Small intestine (tissue), 7 donors: Measurements from ENCODE around the gene RNF225. TPM values are rescaled to one million over a fixed set of nuclear protein-coding genes. Genes with fewer than 3 reads are reported as not detected.

Experiments used
- DNase-seq, 2 donors: peaks; one replicate each; pipeline versions ENCODE4 v3.0.0 to v3.0.0-alpha.2; 2013
- FAIRE-seq: peaks from 2 replicates; lab custom pipeline; 2012; peaks lifted over from hg19 to GRCh38; lab: Jason Lieb, UNC
- H3K27ac ChIP-seq, 3 donors: one replicate each; pipeline ENCODE4 v1.5.1; 2013; ENCODE audit warnings: low read length in 2 of 3, mild to moderate bottlenecking in 2 of 3, control low read depth in 1 of 3, inconsistent platforms in 1 of 3, low read depth in 1 of 3, moderate library complexity in 1 of 3
- H3K27me3 ChIP-seq, 3 donors: one replicate each; pipeline ENCODE4 v1.6.1; 2013; ENCODE audit warnings: low read length in 3 of 3, inconsistent platforms in 1 of 3; ENCODE audit not compliant: control insufficient read depth in 3 of 3, insufficient read depth in 3 of 3
- H3K36me3 ChIP-seq, 3 donors: one replicate each; pipeline ENCODE4 v1.6.1; 2013; ENCODE audit warnings: low read length in 3 of 3, inconsistent platforms in 1 of 3, low read depth in 1 of 3, mild to moderate bottlenecking in 1 of 3, moderate library complexity in 1 of 3; ENCODE audit not compliant: control insufficient read depth in 3 of 3, insufficient read depth in 2 of 3
- H3K4me1 ChIP-seq, 3 donors: one replicate each; pipeline ENCODE4 v1.6.1; 2013; ENCODE audit warnings: low read length in 2 of 3, inconsistent platforms in 1 of 3, low read depth in 1 of 3, mild to moderate bottlenecking in 1 of 3, moderate library complexity in 1 of 3; ENCODE audit not compliant: control insufficient read depth in 3 of 3, insufficient read depth in 2 of 3
- H3K4me3 ChIP-seq, 3 donors: one replicate each; pipeline ENCODE4 v1.5.1; 2013; ENCODE audit warnings: low read length in 3 of 3, control low read depth in 1 of 3, inconsistent platforms in 1 of 3, low read depth in 1 of 3, mild to moderate bottlenecking in 1 of 3, moderate library complexity in 1 of 3
- H3K9me3 ChIP-seq, 2 donors: one replicate each; pipeline ENCODE4 v1.6.1; 2013; ENCODE audit warnings: low read depth in 1 of 2, low read length in 1 of 2; ENCODE audit not compliant: control insufficient read depth in 2 of 2, insufficient read depth in 1 of 2
- whole genome bisulfite sequencing, 3 donors: extraction: QIAGEN DNeasy Blood & Tissue Kit; methylation state at CpG; one replicate each; pipeline ENCODE4 v1.1.7; 2013; 5-methylcytosine and 5-hydroxymethylcytosine counted together
- polyA plus RNA-seq, 4 donors: library from polyadenylated mRNA; stranded (reverse) in 3 of 4; unstranded in 1 of 4; fragments of 200-250 nt in 3 of 4; fragments of 120-200 nt in 1 of 4; gene quantifications; one replicate each; pipeline versions ENCODE4 v1.2.1 to v1.2.3, GENCODE V29; 2013
- donor health status: healthy with polysubstance abuse.
- donor health status: control.
- donor health status: control.
- donor health status: Bipolar disorder and iron deficiency.
- donor health status: healthy.

Gene RNF225
- polyA plus RNA-seq, 4 donors: not detected

DNA sequence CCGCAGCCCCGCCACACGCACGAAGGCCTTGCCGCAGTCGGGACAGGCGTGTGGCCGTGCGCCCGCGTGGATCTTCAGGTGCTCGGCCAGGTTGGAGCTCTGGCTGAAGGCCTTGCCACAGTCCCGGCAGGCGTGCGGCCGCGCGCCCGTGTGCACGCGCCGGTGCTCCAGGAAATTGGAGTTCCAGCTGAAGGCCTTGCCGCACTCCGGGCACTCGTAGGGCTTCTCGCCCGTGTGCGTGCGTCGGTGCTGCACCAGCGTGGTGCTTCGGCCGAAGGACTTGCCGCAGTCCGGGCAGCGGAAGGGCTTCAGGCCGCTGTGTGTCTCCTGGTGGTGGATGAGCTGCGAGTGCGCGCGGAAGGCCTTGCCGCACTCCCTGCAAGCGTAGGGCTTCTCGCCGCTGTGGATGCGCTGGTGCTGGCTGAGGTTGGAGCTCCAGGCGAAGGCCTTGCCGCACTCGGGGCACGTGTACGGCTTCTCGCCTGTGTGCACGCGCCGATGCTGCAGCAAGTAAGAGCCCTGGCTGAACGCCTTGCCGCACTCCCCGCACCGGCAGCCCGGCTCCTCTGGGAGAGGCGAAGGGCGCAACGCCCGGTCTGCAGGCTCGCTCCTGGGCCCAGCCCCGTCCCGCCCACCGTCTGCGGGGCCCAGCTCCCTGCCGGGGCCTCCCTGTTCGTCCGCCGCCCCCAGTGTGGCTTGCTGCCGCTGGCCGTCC lies 38.5 kb upstream of the RNF225 start:
- Histone ChIP-seq H3K4me1 (peaks cover 0 to 14% (median 4%) of the 10 kb centered on the region in 3 donors), H3K27me3 (peaks cover 0 to 53% (median 0%) of the 10 kb centered on the region in 3 donors), H3K27ac (no peak overlapping the region), H3K36me3 (peaks cover 0 to 5% (median 0%) of the 10 kb centered on the region in 3 donors), H3K9me3 (no peaks in the 10 kb centered on the region), H3K4me3 (peak overlapping the region; percentile 10 to 28 (median 19))
- WGBS, 3 donors: 22 to 61% (median 49%) methylated on average over 69 to 75 of the region's 75 CpGs
- FAIRE-seq (no peak), DNase-seq (no peak)

DNA sequence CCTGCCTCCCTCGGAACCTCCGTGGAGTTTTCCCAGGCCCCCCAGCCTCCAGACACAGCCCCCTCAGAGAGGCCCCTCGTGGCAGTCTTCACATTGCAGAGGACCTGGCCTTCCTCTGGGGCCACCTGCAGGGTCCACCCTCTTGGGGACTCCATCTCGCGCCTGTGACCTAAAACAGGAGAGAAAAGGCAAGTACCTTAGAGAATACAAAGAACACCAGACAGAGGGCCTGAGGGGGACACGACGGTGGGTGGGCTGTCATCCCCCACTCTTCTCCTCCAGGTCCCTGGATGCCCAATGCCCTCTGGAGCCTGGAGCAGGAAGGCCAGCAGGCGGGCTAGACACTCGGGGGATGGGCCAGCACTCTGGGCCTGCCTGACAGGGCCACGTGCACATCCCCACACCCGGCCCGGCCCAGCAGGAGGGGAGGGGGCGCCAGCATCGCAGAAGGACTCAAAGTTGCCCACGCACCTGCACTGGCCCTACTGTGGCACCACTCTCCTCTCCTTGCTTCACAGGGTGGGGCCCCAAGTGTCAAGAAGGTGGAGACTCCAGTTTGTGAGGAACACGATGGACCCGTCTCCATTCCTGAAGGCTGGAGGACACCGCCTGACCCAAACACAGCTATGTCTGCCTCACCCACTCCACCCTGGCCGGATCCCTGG lies 37.8 kb upstream of the RNF225 start:
- Histone ChIP-seq H3K4me3 (no peak overlapping the region), H3K9me3 (no peaks in the 10 kb centered on the region), H3K27ac (no peak overlapping the region), H3K36me3 (peaks cover 0 to 5% (median 0%) of the 10 kb centered on the region in 3 donors), H3K27me3 (peaks cover 0 to 46% (median 0%) of the 10 kb centered on the region in 3 donors), H3K4me1 (peaks cover 0 to 14% (median 4%) of the 10 kb centered on the region in 3 donors)
- 71 to 83% (median 81%) methylated on average over 16 to 19 of the region's 19 CpGs for WGBS, 3 donors
- no peak for DNase-seq
- FAIRE-seq: no peak

DNA sequence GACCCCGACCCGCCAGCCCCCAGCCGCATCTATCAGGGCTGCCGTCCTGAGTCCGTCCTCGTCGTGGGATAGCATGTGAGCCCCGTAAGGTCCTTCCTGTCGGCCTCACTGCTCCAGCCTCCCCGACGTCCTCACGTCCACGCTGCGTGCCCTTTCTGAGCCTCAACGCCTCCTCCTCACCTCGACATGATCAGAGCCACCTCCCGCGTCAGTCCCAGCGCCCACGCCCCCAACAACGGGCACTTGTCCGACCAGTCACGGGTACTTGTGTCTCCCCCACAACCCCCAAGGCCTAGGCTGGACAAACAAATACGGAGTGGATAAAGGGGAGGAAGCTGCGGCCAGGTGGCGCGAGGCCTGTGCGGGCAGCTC lies 33.6 kb upstream of the RNF225 start:
- DNase-seq (no peak), FAIRE-seq (no peak)
- peak overlapping the region; percentile 90 to 98 (median 97) for H3K27ac ChIP-seq
- H3K4me1 ChIP-seq: peaks cover 0 to 6% (median 3%) of the 10 kb centered on the region in 3 donors
- peak overlapping the region; percentile 62 to 91 (median 75) for H3K4me3 ChIP-seq
- peaks cover 0 to 16% (median 0%) of the 10 kb centered on the region in 3 donors for H3K36me3 ChIP-seq
- no peaks in the 10 kb centered on the region for H3K9me3 ChIP-seq
- H3K27me3 ChIP-seq: peaks cover 0 to 8% (median 0%) of the 10 kb centered on the region in 3 donors
- WGBS, 3 donors: 3 to 8% (median 6%) methylated on average over 28 of the region's 28 CpGs

DNA sequence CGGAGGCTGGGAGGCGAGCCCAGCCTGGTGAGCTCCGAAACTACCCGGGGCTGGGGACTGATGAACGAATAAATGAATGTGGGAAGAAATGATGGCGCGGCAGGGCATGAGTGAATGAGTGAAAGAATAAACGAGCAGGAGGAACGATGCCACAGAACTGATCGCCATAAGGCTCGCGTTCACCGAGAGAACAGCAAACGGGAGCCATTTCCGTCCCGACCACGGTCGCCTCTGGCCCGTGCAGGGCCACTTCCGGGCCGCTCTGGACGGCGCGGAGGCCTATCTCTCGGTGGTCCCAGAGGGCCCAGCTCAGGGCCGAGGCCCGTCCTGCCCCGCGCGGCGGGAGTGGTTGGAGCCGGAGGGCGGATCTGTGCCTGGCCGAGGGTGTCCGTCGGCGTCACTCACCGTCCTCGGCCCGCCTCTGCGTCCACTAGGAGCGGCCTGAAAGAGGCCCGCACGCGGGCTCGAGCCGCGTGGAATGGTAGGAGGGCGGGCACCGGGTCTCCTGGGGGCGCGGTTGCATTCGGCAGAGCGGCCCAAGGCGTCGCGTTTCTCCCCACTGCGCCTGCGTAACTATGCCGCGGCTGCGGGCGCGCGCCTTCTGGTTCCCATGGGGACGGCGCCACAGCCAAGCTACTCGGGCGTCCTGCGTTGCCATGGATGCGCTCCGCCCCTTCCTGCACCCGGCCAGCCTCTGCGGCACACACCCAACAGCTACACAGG lies 33.0 kb upstream of the RNF225 start, which contains the start of gene ZNF497:
ZNF497 (minus strand) TSS at position 480 of the 723 bp plus-strand sequence. CDS start 5,116 bp downstream, outside the sequence.
- Histone ChIP-seq H3K4me3 (peak within 1 kb of the TSS; percentile 62 to 91 (median 75)), H3K27ac (peak within 1 kb of the TSS; percentile 90 to 98 (median 97)), H3K9me3 (peaks cover 0 to 3% of the 10 kb centered on the region in 2 donors), H3K36me3 (peaks cover 0 to 22% (median 0%) of the 10 kb centered on the region in 3 donors), H3K4me1 (peaks cover 0 to 4% (median 0%) of the 10 kb centered on the region in 3 donors), H3K27me3 (peaks cover 0 to 4% (median 0%) of the 10 kb centered on the region in 3 donors)
- WGBS, 3 donors: 0% methylated on average over 56 to 74 of the region's 74 CpGs
- DNase-seq (peak; percentile 96 to 99), FAIRE-seq (no peak)

DNA sequence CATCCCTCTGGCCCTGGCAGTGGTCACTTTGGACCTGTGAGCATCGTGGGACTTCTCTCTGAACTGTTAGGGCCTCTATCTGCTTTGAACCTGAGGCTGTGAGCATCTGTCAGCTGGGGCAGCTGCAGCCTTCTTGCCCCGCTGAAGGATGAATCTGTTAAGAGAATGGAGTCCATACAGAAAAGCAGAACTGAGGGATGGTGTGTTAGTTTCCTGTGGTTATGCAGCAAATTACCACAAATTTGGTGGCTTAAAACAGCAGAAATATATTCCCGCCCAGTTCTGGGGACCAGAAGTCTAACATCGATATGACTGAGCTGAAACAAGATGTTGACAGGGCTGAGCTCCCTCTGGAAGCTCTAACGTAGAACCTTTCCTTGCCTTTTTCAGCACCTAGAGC lies 31.3 kb upstream of the RNF225 start:
- Histone ChIP-seq H3K9me3 (peaks cover 0 to 7% of the 10 kb centered on the region in 2 donors), H3K27me3 (peaks cover 0 to 2% (median 0%) of the 10 kb centered on the region in 3 donors), H3K36me3 (peaks cover 0 to 23% (median 0%) of the 10 kb centered on the region in 3 donors), H3K4me3 (no peak overlapping the region), H3K27ac (no peak overlapping the region), H3K4me1 (peaks cover 0 to 4% (median 0%) of the 10 kb centered on the region in 3 donors)
- FAIRE-seq (no peak), DNase-seq (no peak)
- WGBS, 3 donors: 67 to 89% (median 85%) methylated on average over 5 of the region's 5 CpGs

DNA sequence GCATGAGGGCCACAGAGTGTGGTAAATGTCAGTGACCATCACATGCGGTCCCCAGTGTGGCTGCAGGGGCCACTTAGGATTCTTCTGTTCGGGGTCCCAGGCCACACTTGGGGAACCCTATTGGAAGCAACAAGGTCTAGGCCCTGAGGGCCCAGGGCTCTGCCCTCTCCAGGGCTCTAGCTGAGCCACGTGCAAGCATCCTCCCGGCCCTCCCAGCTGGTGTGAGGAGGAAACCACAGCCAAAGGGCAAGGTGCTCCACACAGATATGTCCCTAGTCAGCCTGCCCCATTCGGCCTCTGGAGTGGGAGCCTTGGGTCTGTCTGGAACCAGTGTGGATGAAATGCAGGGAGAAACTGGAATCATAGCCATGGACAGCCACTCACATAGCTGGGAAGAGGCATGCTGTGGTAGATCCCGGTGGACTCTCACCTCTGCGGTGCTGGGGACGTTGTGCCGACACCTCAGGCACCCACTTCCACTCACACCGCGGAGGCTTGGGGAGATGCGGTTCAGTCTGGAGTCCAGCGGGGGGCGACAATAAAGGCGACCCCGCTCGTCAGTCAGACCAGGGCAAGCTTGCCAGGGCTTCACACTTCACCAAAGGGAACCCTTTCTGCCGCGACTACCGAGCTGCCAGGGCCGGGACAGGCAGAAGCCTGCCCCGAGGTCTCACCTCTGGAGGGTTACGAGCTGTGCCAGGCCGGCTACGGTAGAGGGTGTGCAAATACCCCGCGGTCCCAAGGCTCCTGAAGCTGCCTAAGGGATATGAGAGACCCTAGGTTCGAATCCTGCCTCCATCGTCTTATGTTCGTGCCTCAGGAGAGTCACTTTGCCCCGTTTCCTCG lies 28.6 kb upstream of the RNF225 start:
- no peak for FAIRE-seq
- DNase-seq: no peak

DNA sequence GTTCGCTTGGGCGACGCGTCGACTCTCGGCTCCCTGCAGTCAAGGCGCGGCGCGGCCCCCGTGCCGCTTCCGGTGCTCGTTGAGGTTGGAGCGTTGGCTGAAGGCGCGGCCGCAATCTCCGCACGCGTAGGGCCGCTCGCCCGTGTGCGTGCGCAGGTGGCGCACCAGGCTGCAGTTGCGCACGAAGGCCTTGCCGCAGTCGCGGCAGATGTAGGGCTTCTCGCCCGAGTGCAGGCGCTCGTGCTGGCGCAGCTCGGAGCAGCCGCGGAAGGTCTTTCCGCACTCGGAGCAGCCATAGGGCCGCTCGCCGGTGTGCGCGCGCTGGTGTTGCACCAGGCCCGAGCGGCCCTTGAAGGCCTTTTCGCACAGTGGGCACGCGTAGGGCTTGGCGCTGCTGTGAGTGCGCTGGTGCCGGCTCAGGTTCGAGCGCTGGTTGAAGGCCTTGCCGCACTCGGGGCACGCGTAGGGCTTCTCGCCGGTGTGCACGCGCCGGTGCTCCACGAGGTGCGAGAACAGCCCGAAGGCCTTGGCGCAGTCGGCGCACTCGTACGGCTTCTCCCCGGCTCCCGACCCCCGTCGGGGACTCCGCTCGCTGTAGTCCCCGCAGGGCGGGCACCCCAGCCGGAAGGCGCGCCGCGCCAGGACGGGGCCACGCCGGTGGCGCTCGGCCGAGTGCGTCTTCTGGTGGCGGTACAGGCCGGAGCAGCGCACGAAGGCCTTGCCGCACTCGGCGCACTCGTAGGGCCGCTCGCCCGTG lies 27.6 kb upstream of the RNF225 start:
- WGBS, 3 donors: 63 to 92% (median 91%) methylated on average over 95 to 106 of the region's 106 CpGs
- DNase-seq (no peak), FAIRE-seq (no peak)
- H3K27ac ChIP-seq: no peak overlapping the region
- H3K36me3 ChIP-seq: peaks cover 0 to 31% (median 0%) of the 10 kb centered on the region in 3 donors
- H3K27me3 ChIP-seq: peaks cover 0 to 2% (median 0%) of the 10 kb centered on the region in 3 donors
- no peaks in the 10 kb centered on the region for H3K4me1 ChIP-seq
- H3K9me3 ChIP-seq: peaks cover 0 to 7% of the 10 kb centered on the region in 2 donors
- H3K4me3 ChIP-seq: no peak overlapping the region

More for the DNA sequence above, 28.6 kb upstream of the RNF225 start:
- Histone ChIP-seq H3K27ac (no peak overlapping the region), H3K27me3 (peaks cover 0 to 2% (median 0%) of the 10 kb centered on the region in 3 donors), H3K4me1 (peaks cover 0 to 1% (median 0%) of the 10 kb centered on the region in 3 donors), H3K4me3 (no peak overlapping the region), H3K9me3 (peaks cover 0 to 7% of the 10 kb centered on the region in 2 donors), H3K36me3 (peaks cover 0 to 31% (median 0%) of the 10 kb centered on the region in 3 donors)
- 90 to 96% (median 94%) methylated on average over 32 of the region's 32 CpGs for WGBS, 3 donors
